Smooth muscle cell (in vitro differentiated cells): ENCODE measurements around the gene PCDHGA11. TPM values are rescaled to one million over a fixed set of nuclear protein-coding genes. Genes with fewer than 3 reads are reported as not detected.
"Not testable (repeated sequence)": the region's sequence is repeated elsewhere in the genome, so short reads cannot be mapped to it uniquely, and the experiment has no call there.

ENCODE experiments used
- DNase-seq: peaks from one replicate; lab custom pipeline; 2025; ENCODE audit not compliant: unreplicated experiment; lab: John Stamatoyannopoulos, UW
- H2AFZ ChIP-seq: fragments of 200-600 bp; sonication (generic); 2 replicates; pipeline ENCODE4 v1.6.0; 2016; ENCODE audit warnings: antibody characterized with exemption, low read depth, mild to moderate bottlenecking
- H3F3A ChIP-seq: fragments of 200-600 bp; sonication (generic); 2 replicates; pipeline ENCODE4 v1.6.0; 2017; ENCODE audit warnings: antibody characterized with exemption, low read depth
- H3K27ac ChIP-seq: fragments of 200-600 bp; sonication (generic); 2 replicates; pipeline ENCODE4 v1.5.1; 2016; ENCODE audit warnings: low read depth, mild to moderate bottlenecking
- H3K27me3 ChIP-seq: fragments of 200-600 bp; sonication (generic); 2 replicates; pipeline ENCODE4 v1.6.1; 2016; ENCODE audit warnings: low read depth, mild to moderate bottlenecking
- H3K36me3 ChIP-seq: fragments of 200-600 bp; sonication (generic); 2 replicates; pipeline ENCODE4 v1.5.1; 2016; ENCODE audit warnings: low read depth
- H3K4me1 ChIP-seq: fragments of 200-600 bp; sonication (generic); 2 replicates; pipeline ENCODE4 v1.5.1; 2016; ENCODE audit warnings: low read depth
- H3K4me2 ChIP-seq: fragments of 200-600 bp; sonication (generic); 2 replicates; pipeline ENCODE4 v1.6.0; 2016; ENCODE audit warnings: mild to moderate bottlenecking
- H3K4me3 ChIP-seq: fragments of 200-600 bp; sonication (generic); 2 replicates; pipeline ENCODE4 v1.5.1; 2016; ENCODE audit warnings: mild to moderate bottlenecking
- H3K79me2 ChIP-seq: fragments of 200-600 bp; sonication (generic); 2 replicates; pipeline ENCODE4 v1.6.0; 2016; ENCODE audit warnings: low read depth, mild to moderate bottlenecking
- H3K9ac ChIP-seq: fragments of 200-600 bp; sonication (generic); 2 replicates; pipeline ENCODE4 v1.6.0; 2016; ENCODE audit warnings: low read depth
- H3K9me3 ChIP-seq: fragments of 200-600 bp; sonication (generic); replicated peaks from 2 replicates; pipeline ENCODE4 v1.5.1; 2016; ENCODE audit warnings: low read depth
- H4K20me1 ChIP-seq: fragments of 200-600 bp; sonication (generic); 2 replicates; pipeline ENCODE4 v1.6.0; 2016; ENCODE audit warnings: low read depth
- WGBS: methylation state at CpG from one replicate; pipeline ENCODE4 v1.1.7; 2016; ENCODE audit warnings: low lambda C conversion rate; 5-methylcytosine and 5-hydroxymethylcytosine counted together
- polyA plus RNA-seq: library from polyadenylated mRNA; unstranded; fragments of >200 nt; fragmentation: Nextera tagmentation; extraction: Ambion mirVana; gene quantifications from 2 replicates; pipeline ENCODE4 v1.2.1, GENCODE V29; 2016
- total RNA-seq: library from RNA; depleted of rRNA; stranded (reverse); fragments of >200 nt; gene quantifications from 2 replicates; pipeline ENCODE4 v1.2.3, GENCODE V29; 2014
- TF ChIP-seq, protein P1 (sequence below): fragments of 200-600 bp; sonication (generic); IDR thresholded peaks from 2 replicates; pipeline ENCODE4 v1.5.1; 2017; ENCODE audit warnings: borderline replicate concordance, mild to moderate bottlenecking, antibody characterized with exemption; ENCODE audit not compliant: insufficient read depth, poor library complexity, severe bottlenecking

PCDHGA11 gene
- total and polyA plus RNA-seq, 2 experiments from 2014 or later: 8.0 to 8.7 TPM

GRCh38 chr5:141431286-141431685, 10.4 kb downstream of the PCDHGA11 start:
- H3K79me2 ChIP-seq: peaks cover 18% of the 10 kb centered on the region
- no peak overlapping the region for H3K27ac ChIP-seq
- no peaks in the 10 kb centered on the region for H3F3A ChIP-seq
- no peak overlapping the region for H3K9ac ChIP-seq
- peaks cover 39% of the 10 kb centered on the region for H3K36me3 ChIP-seq
- no peak for DNase-seq
- WGBS: 99% methylated on average over 37 of the region's 37 CpGs
- H3K4me2 ChIP-seq: no peak overlapping the region
- no peaks in the 10 kb centered on the region for H3K4me1 ChIP-seq
- H4K20me1 ChIP-seq: no peaks in the 10 kb centered on the region
- TF ChIP-seq, protein P1, sequence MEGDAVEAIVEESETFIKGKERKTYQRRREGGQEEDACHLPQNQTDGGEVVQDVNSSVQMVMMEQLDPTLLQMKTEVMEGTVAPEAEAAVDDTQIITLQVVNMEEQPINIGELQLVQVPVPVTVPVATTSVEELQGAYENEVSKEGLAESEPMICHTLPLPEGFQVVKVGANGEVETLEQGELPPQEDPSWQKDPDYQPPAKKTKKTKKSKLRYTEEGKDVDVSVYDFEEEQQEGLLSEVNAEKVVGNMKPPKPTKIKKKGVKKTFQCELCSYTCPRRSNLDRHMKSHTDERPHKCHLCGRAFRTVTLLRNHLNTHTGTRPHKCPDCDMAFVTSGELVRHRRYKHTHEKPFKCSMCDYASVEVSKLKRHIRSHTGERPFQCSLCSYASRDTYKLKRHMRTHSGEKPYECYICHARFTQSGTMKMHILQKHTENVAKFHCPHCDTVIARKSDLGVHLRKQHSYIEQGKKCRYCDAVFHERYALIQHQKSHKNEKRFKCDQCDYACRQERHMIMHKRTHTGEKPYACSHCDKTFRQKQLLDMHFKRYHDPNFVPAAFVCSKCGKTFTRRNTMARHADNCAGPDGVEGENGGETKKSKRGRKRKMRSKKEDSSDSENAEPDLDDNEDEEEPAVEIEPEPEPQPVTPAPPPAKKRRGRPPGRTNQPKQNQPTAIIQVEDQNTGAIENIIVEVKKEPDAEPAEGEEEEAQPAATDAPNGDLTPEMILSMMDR: no peak
- no peak overlapping the region for H3K4me3 ChIP-seq
- H3K27me3 ChIP-seq: no peaks in the 10 kb centered on the region
- no peak overlapping the region for H2AFZ ChIP-seq
- H3K9me3 ChIP-seq: peaks cover 34% of the 10 kb centered on the region

GRCh38 chr5:141432308-141432707, 11.5 kb downstream of the PCDHGA11 start:
- not testable (repeated sequence) for H3K4me2 ChIP-seq
- WGBS: 96% methylated on average over 18 of the region's 38 CpGs

GRCh38 chr5:141432726-141433125, 11.9 kb downstream of the PCDHGA11 start:
- H4K20me1 ChIP-seq, H3K4me2 ChIP-seq, H3K27me3 ChIP-seq, H2AFZ ChIP-seq, DNase-seq, H3K9ac ChIP-seq, H3K4me3 ChIP-seq, H3K27ac ChIP-seq, H3F3A ChIP-seq, H3K4me1 ChIP-seq: not testable (repeated sequence)
- WGBS: 98% methylated on average over 28 of the region's 29 CpGs
- Histone ChIP-seq H3K79me2 (peaks cover 26% of the 10 kb centered on the region), H3K9me3 (peaks cover 26% of the 10 kb centered on the region), H3K36me3 (peaks cover 27% of the 10 kb centered on the region)

More at GRCh38 chr5:141432308-141432707, 11.5 kb downstream of the PCDHGA11 start:
- Histone ChIP-seq H3K36me3 (peaks cover 29% of the 10 kb centered on the region), H3K9me3 (peaks cover 27% of the 10 kb centered on the region), H3K79me2 (peaks cover 23% of the 10 kb centered on the region)
- DNase-seq, H2AFZ ChIP-seq, H3F3A ChIP-seq, H3K4me1 ChIP-seq, H3K4me3 ChIP-seq, H3K27me3 ChIP-seq, H3K27ac ChIP-seq, H4K20me1 ChIP-seq, H3K9ac ChIP-seq: not testable (repeated sequence)

- H3F3A ChIP-seq: no peaks in the 10 kb centered on the region
- TF ChIP-seq, protein P1: no peak
- H3K36me3 ChIP-seq: peaks cover 19% of the 10 kb centered on the region
- H3K27ac ChIP-seq: no peak overlapping the region
- WGBS: 100% methylated on average over 2 of the region's 2 CpGs
- peaks cover 27% of the 10 kb centered on the region for H3K79me2 ChIP-seq
- no peak overlapping the region for H3K4me2 ChIP-seq
- H3K27me3 ChIP-seq: no peaks in the 10 kb centered on the region
- no peak for DNase-seq
- no peaks in the 10 kb centered on the region for H3K4me1 ChIP-seq
- no peaks in the 10 kb centered on the region for H4K20me1 ChIP-seq
- H3K4me3 ChIP-seq: no peak overlapping the region
- H2AFZ ChIP-seq: no peak overlapping the region
- peaks cover 19% of the 10 kb centered on the region for H3K9me3 ChIP-seq
- no peak overlapping the region for H3K9ac ChIP-seq
Observed at GRCh38 chr5:141434006-141434405, 13.2 kb downstream of the PCDHGA11 start.

- H3K36me3 ChIP-seq: peaks cover 4% of the 10 kb centered on the region
- DNase-seq: no peak
- no peak overlapping the region for H3K4me3 ChIP-seq
- peaks cover 24% of the 10 kb centered on the region for H3K79me2 ChIP-seq
- no peaks in the 10 kb centered on the region for H3F3A ChIP-seq
- H2AFZ ChIP-seq: no peak overlapping the region
- no peak overlapping the region for H3K4me2 ChIP-seq
- H3K27me3 ChIP-seq: no peaks in the 10 kb centered on the region
- H3K27ac ChIP-seq: no peak overlapping the region
- H3K9ac ChIP-seq: no peak overlapping the region
- 100% methylated on average over 2 of the region's 2 CpGs for WGBS
- no peaks in the 10 kb centered on the region for H3K4me1 ChIP-seq
- peaks cover 8% of the 10 kb centered on the region for H3K9me3 ChIP-seq
- TF ChIP-seq, protein P1: no peak
- H4K20me1 ChIP-seq: no peaks in the 10 kb centered on the region
Observed at GRCh38 chr5:141437221-141437620, 16.4 kb downstream of the PCDHGA11 start.
